ENCODE measurements around the gene ATG12.

The ATG12 gene

DNA sequence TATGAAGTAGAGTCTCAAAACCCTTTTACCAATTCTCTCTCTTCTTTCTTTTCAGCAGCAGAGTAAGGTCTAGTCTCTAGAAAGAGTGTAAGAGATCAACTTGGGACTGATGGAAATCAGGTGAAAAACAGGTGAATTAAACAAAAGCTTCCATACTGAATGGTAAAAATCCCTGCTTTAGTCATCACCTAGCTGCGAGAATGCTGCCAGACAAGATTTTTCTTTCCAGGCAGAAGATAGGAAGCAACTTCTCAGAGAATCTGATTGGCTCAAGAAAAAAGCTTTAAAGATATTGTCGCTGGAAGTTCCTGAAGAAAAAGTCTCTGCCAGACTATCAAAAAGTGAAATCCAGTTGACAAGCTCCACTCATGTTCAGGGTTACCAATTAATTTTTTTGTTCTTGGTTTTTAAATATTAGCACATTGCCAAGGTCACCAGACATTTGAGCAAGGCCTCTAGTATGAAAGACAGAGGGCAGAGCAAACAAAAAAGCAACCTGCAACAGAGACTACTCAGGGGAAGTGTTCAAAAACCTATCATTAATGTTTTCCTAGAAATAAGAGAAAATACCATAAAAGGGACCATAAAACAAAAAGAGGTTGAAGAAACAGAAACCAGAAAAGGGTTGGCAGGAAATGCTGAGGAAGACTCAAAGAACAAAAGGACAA lies 34.2 kb downstream of the ATG12 start:
- DNase-seq: no peak

DNA sequence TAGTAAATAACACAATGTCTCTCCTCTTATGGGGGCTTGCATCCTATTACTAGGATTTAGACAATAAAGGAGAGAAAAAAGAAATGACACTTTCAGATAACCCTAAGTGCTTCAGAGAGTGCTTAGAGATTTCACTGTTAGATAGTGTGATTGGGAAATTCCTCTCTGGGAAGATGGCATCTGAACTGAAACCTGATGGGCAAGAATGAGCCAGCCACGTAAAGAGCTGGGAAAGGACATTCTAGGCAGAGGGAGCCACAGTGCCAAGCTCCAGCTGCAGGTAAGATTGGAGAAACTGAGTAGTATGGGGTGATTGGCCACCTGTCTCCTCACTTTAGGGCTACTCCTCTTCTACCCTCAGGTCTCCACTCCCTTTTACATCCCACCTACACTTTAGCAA lies 39.4 kb downstream of the ATG12 start:
- no peak for DNase-seq

DNA sequence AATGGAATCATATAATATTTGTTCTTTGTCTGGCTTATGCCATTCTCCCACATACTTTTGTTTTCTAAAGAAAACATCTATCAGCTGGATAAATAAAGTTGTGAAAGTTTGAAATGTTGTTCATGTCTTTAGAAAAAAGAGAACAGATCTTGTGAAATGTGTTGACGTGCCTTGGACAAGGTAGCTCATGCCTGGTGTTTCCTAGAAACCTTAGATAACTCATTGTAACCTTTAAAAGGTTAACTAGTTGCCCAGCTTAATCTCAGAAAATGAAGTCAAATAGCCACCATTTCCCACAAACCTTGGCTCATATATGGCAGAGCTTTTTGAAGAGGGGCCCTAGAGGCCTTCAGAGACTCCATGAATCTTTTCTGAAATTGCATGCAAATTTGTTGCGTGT lies 40.2 kb downstream of the ATG12 start:
- DNase-seq: no peak

DNA sequence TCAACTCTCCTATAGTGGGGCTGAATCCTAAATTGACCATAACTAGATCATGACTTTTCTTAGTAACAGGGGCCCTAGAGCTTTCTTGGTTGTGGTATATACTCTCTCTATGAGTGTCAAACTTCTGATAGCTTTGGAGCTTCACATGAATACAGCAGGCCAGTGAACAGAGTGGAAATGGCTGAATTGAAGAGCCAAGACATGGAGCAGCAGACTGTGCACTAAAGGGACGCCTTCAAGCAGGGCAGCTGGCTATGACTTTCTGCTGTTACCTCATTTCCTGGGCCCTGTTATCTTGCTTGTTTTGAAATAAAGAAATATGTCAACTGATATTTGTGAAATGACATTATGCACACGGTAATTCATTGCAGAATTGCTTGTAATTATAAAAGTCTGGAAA lies 41.3 kb downstream of the ATG12 start:
- DNase-seq: no peak

DNA sequence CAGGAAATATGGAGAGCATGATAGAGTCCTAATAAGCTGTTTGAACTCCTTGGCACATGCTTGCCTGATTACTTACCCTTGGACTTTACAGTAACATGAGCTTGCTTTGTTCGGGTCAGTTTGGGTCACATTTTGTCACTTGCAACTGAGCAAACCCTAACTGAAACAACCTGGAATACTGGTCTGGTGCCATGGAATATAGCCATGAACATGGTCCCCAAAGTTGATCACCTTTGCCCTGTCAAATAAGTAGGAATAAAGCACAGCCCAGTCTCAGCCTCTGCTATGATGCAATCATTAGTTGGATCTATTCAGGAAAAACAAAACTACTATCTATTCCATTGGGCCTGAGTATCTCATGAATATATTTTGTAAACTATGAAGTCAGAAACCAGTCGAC lies 43.1 kb downstream of the ATG12 start:
- no peak for DNase-seq

DNA sequence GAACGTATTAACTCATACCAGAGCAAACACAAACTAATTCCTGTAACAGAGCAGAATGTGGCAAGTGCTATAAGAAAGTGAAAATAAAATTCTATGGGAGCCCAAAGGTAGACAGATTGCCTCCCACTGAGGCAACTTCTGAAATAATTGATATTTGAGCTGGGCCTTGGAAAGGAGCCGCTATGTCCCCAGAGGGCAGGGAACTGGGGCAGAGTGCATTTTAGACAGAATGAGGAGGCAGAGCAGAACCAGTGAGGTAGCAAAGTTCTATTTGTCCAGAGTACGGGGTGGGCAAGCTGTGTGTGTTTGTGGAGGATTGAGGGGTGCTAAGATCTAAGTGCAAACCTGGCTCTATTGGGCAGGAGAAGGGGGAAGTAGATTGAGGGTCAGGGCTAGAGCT lies 44.7 kb downstream of the ATG12 start:
- DNase-seq: no peak

DNA sequence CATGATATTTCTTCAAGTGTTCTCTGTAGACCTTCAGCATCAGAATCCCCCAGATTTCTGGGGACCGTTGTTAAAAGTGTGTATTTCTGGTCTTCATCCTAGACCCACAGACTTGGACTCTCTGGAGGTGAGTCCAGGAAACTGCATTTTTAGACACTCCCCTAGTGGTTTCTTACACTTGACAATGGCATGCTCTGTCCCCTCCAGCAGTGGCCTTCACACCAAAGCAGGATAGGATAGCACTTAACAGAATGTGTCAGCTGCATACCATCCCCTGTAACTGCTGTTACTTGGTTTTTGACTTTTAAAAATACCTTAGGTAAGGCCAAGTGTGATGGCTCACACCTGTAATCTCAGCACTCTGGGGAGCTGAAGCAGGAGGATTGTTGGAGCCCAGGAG lies 45.7 kb downstream of the ATG12 start:
- no peak for DNase-seq

DNA sequence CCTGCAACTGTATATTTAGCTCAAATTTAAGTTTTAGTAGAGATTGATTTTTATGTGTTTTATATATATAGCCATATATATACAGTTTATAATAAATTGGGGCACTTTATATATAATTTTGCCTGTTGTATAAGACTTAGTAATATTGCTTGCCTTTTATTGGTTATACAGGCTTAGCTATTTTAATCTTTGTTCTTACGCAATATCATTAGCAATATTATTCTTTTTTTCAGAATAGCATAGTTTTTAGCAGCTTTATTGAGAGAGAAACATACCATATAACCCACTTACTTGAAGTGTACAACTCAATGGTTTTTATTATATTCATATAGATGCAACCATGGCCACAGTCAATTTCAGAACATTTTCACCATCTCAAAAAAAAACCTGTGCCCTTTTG lies 52.9 kb downstream of the ATG12 start:
- no peak for DNase-seq

DNA sequence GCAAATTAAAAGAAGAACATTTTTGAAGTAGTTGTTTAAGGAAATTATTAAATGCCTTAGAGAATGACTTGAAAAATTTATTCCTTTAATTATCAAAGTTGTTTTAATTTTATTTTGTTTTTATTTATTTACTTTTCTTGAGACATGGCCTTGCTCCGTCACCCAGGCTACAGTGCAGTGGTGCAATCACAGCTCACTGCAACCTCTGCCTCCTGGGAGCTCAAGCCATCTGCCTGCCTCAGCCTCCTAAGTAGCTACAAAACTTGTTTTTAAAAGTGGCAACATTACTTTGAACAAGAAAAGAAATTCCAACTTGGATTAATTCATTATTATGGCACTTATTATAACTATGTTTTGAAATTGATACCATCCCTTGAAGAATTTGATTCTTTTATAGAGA lies 53.9 kb downstream of the ATG12 start:
- DNase-seq: no peak

DNA sequence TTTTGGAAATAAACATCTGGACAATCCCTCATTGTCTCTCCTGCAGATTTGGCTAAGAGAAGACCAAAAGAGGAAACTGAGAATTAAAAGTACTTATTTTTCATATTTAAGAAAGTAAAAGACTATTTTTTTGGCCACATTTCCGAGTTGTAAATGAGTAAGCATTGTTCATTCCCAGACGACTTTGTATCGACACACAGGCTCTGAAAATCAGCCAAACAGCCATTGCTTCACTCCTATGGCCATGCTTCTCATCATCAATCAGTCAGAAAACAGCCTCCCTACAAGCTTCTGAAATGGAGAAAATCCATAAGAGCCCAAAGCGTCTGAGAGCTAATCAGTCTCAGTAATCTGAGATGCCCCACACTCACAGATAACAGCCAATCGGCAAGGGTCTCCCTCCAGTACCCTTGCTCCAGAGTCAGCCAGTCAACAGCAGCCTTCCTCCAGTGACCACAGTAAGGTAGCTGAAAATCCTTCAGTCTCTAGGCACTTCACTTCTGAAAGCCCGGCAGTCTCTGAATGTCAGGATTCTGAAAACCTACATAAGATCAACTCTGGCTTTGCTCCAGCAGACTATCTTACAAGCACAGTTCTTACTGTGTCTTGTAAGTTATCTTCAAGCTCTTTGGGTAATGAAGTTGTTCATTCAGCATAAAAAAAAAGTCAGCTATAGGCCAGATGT lies 55.8 kb downstream of the ATG12 start:
- DNase-seq: no peak

DNA sequence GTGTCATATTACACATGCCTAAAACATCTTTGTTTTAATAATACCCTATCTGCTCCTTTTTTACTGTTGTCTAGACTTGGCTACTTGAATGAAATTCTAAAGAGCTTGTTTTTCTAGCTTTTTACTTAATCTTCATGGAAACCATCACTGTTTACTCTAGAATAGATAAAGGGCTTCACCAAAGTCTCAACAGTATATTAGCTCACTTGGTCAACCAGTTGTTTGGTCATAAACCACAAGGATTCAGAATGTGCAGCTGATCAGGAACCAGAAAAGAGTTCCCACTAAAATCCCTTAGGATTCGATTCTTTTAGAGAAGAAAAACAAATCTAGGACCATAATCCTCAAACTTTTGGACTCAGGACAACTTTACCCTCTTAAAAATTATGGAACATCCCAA lies 62.9 kb downstream of the ATG12 start:
- no peak for DNase-seq

Measured in SHP77 (cell line).